Ovary (tissue), 9 donors: ENCODE data around the gene TUFT1. TPM values are rescaled to one million over a fixed set of nuclear protein-coding genes. Genes with fewer than 3 reads are reported as not detected.

Source experiments
- DNase-seq, 5 donors: peaks; one replicate each; pipeline ENCODE4 v3.0.0-alpha.2; 2019 to 2020
- H3K27ac ChIP-seq, 2 donors: fragments of 200-600 bp; one replicate each; pipeline versions ENCODE4 v1.5.1 to v1.8.0; 2019 to 2022
- H3K27me3 ChIP-seq: fragments of 200-600 bp; one replicate; pipeline ENCODE4 v1.8.0; 2022
- H3K36me3 ChIP-seq: fragments of 200-600 bp; sonication (generic); one replicate; pipeline ENCODE4 v1.5.1; 2019
- H3K4me1 ChIP-seq: one replicate; pipeline ENCODE4 v1.8.1; 2013; ENCODE audit warnings: mild to moderate bottlenecking, moderate library complexity; ENCODE audit not compliant: insufficient read depth
- H3K4me3 ChIP-seq: fragments of 200-600 bp; sonication (generic); one replicate; pipeline ENCODE4 v1.5.1; 2017
- H3K9me3 ChIP-seq, 2 donors: fragments of 200-600 bp in 1 of 2; sonication (generic) in 1 of 2; one replicate each; pipeline versions ENCODE4 v1.5.1 to v1.8.1; 2013 to 2019; ENCODE audit warnings: mild to moderate bottlenecking in 1 of 2, moderate library complexity in 1 of 2
- CTCF ChIP-seq, 3 donors: fragments of 450-650 bp in 2 of 3; fragments of 200-600 bp in 1 of 3; IDR thresholded peaks; one replicate each; pipeline versions ENCODE4 v1.5.1 to v1.8.0; 2016 to 2022; ENCODE audit warnings: antibody characterized with exemption in 3 of 3, mild to moderate bottlenecking in 1 of 3
- EP300 ChIP-seq: sonication (generic); formaldehyde crosslinking; IDR thresholded peaks from one replicate; pipeline ENCODE4 v1.6.1; 2017; ENCODE audit warnings: antibody characterized with exemption
- POLR2A ChIP-seq: fragments of 450-650 bp; IDR thresholded peaks from one replicate; pipeline ENCODE4 v1.6.1; 2017; ENCODE audit warnings: antibody characterized with exemption, mild to moderate bottlenecking, moderate library complexity
- WGBS, 3 donors: extraction: QIAGEN DNeasy Blood & Tissue Kit in 1 of 3; methylation state at CpG; one replicate each; pipeline versions ENCODE4 v1.1.5 to v1.1.7; 2013 to 2017; 5-methylcytosine and 5-hydroxymethylcytosine counted together
- intact Hi-C, 4 donors: fragments of 100-400 bp; cut with DNase I; formaldehyde crosslinking; loops; one replicate each; pipeline versions ENCODE4 v1.11.0 to v1.15.1; 2022 to 2023
- polyA plus RNA-seq, 2 donors: library from polyadenylated mRNA; stranded (reverse); fragments of 200-250 nt in 1 of 2; fragments of 350-450 nt in 1 of 2; fragmentation: Illumina TruSeq in 1 of 2; extraction: RNeasy Lipid Tissue Mini Kit (QIAGEN cat#74804) in 1 of 2; gene quantifications; one replicate each; pipeline ENCODE4 v1.2.3, GENCODE V29; 2013 to 2014
- total RNA-seq, 7 donors: library from RNA; depleted of rRNA in 2 of 7; stranded (reverse); fragments of >200 nt in 2 of 7; fragmentation: NEBNext Ultra II Directional in 3 of 7; extraction: Animal tissue kit (Norgen Biotek cat#: 25700) in 3 of 7; gene quantifications; one replicate each; pipeline versions ENCODE4 v1.1.0 to v1.2.4, GENCODE V29; 2016 to 2023
- donor health status: DM: no; HTN: no; CAD: no; lungs with moderate emphysema.
- donor health status: DM: no; HTN: no; CAD: no.
- donor health status: Bipolar disorder and iron deficiency.
- donor health status: DM: yes; HTN: yes; CAD: no.
- donor health status: DM: no; HTN: no; CAD: no.
- donor health status: DM: yes; HTN: yes; CAD: no.

TUFT1 gene
- total and polyA plus RNA-seq, 9 donors: 5.0 to 10.2 (median 7.3) TPM

GRCh38 chr1:151581921-151582320 is 41.8 kb downstream of the TUFT1 start:
- intact Hi-C loops: no loop called here

GRCh38 chr1:151583796-151584195 is 43.7 kb downstream of the TUFT1 start:
- Histone ChIP-seq H3K4me3 (no peak overlapping the region), H3K27me3 (no peaks in the 10 kb centered on the region), H3K27ac (no peak overlapping the region), H3K4me1 (peaks cover 1% of the 10 kb centered on the region), H3K9me3 (no peaks in the 10 kb centered on the region), H3K36me3 (no peaks in the 10 kb centered on the region)
- intact Hi-C loops: no loop called here
- DNase-seq: no peak
- 46 to 60% (median 53%) methylated on average over 2 of the region's 2 CpGs for WGBS, 3 donors
- TF ChIP-seq POLR2A: no peak
- TF ChIP-seq EP300: no peak
- TF ChIP-seq CTCF (IDR thresholded peaks at IDR 0.05): no peak

More at GRCh38 chr1:151581921-151582320, 41.8 kb downstream of the TUFT1 start:
- Histone ChIP-seq H3K27me3 (no peaks in the 10 kb centered on the region), H3K27ac (no peak overlapping the region), H3K4me1 (peaks cover 1% of the 10 kb centered on the region), H3K4me3 (no peak overlapping the region), H3K9me3 (no peaks in the 10 kb centered on the region), H3K36me3 (no peaks in the 10 kb centered on the region)
- no peak for TF ChIP-seq EP300
- no peak for TF ChIP-seq POLR2A
- TF ChIP-seq CTCF (IDR thresholded peaks at IDR 0.05): no peak
- WGBS, 3 donors: 62 to 94% (median 83%) methylated on average over 1 of the region's 1 CpG
- DNase-seq: no peak

- Histone ChIP-seq H3K9me3 (no peaks in the 10 kb centered on the region), H3K36me3 (no peaks in the 10 kb centered on the region), H3K4me1 (peaks cover 1% of the 10 kb centered on the region), H3K27ac (no peak overlapping the region), H3K4me3 (no peak overlapping the region), H3K27me3 (no peaks in the 10 kb centered on the region)
- WGBS, 3 donors: 52 to 55% (median 53%) methylated on average over 6 of the region's 6 CpGs
- DNase-seq: no peak
- intact Hi-C loops: no loop called here
- no peak for TF ChIP-seq EP300
- no peak for TF ChIP-seq POLR2A
- no peak for TF ChIP-seq CTCF (IDR thresholded peaks at IDR 0.05)
Observed at GRCh38 chr1:151584278-151584677, 44.2 kb downstream of the TUFT1 start.

DNA sequence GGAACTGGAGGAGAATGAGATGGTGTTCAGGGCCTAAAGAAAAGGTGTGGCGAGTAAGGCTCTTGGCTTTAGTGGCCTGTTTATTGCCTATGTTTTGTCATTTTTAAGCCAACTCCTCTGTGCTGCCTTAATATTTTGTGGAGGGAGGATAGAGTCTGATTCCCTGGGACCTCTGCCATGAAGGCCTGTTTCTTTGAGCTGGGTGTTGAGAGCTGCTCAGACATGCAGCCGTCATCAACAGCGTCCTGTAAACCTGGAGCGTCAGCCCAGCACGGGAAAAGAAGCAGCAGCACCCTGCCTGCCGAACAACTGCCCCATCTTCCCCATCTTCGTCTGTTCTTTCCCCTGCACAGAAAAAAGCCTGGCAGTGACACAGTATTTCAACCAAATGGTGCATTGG is 44.7 kb downstream of the TUFT1 start:
- Histone ChIP-seq H3K4me3 (no peak overlapping the region), H3K9me3 (no peaks in the 10 kb centered on the region), H3K36me3 (no peaks in the 10 kb centered on the region), H3K27me3 (no peaks in the 10 kb centered on the region), H3K4me1 (peaks cover 1% of the 10 kb centered on the region), H3K27ac (peak overlapping the region in 1 of 2 donors; percentile 4)
- 40 to 45% (median 42%) methylated on average over 7 of the region's 7 CpGs for WGBS, 3 donors
- intact Hi-C loops: no loop called here
- TF ChIP-seq CTCF (IDR thresholded peaks at IDR 0.05): no peak
- TF ChIP-seq EP300: no peak
- TF ChIP-seq POLR2A: no peak
- DNase-seq: no peak
